Measurements from ENCODE around the gene CIB2. TPM values are rescaled to one million over a fixed set of nuclear protein-coding genes. Genes with fewer than 3 reads are reported as not detected.

CIB2 gene
- total and polyA plus RNA-seq, 7 donors = 3.5 to 41.4 (median 10.5) TPM

- WGBS, 2 donors = 66 to 70% methylated on average over 2 of the region's 2 CpGs
- no peak overlapping the region for H3K4me3 ChIP-seq
- no peak for DNase-seq
- peak overlapping the region; percentile 58 to 90 (median 70) for H3K27ac ChIP-seq
- H3K27me3 ChIP-seq = no peaks in the 10 kb centered on the region
- TF ChIP-seq POLR2A (IDR thresholded peaks at IDR 0.05) (no peak), EP300 (IDR thresholded peaks at IDR 0.05) (no peak), CTCF (IDR thresholded peaks at IDR 0.05) (no peak), POLR2AphosphoS5 (IDR thresholded peaks at IDR 0.05) (no peak)
- no peaks in the 10 kb centered on the region for H3K9me3 ChIP-seq
- no peaks in the 10 kb centered on the region for H3K36me3 ChIP-seq
- intact Hi-C loops (cut with DNase I) = no loop called here
- peaks cover 0 to 94% (median 83%) of the 10 kb centered on the region in 4 donors for H3K4me1 ChIP-seq
These were observed 59.9 kb downstream of the CIB2 start for GRCh38 chr15:78071383-78071782.

GRCh38 chr15:78070049-78070700, 61.1 kb downstream of the CIB2 start:
- DNase-seq = peak; percentile 65

GRCh38 chr15:78069462-78070029, 61.7 kb downstream of the CIB2 start:
- Histone ChIP-seq H3K9me3 (no peaks in the 10 kb centered on the region), H3K36me3 (no peaks in the 10 kb centered on the region), H3K4me1 (peaks cover 0 to 95% (median 87%) of the 10 kb centered on the region in 4 donors), H3K27me3 (no peaks in the 10 kb centered on the region), H3K4me3 (no peak overlapping the region), H3K27ac (peak overlapping the region; percentile 69 to 90 (median 77))
- WGBS, 2 donors = 58 to 67% methylated on average over 5 of the region's 5 CpGs
- no peak for DNase-seq
- intact Hi-C loops (cut with DNase I) = no loop called here
- TF ChIP-seq EP300 (IDR thresholded peaks at IDR 0.05) (no peak), POLR2A (IDR thresholded peaks at IDR 0.05) (no peak), POLR2AphosphoS5 (IDR thresholded peaks at IDR 0.05) (no peak), CTCF (IDR thresholded peaks at IDR 0.05) (no peak)

More at GRCh38 chr15:78070049-78070700, 61.1 kb downstream of the CIB2 start:
- 57 to 81% methylated on average over 4 of the region's 4 CpGs for WGBS, 2 donors
- Histone ChIP-seq H3K27me3 (no peaks in the 10 kb centered on the region), H3K27ac (peak overlapping the region; percentile 69 to 90 (median 77)), H3K4me3 (no peak overlapping the region), H3K36me3 (no peaks in the 10 kb centered on the region), H3K4me1 (peaks cover 0 to 94% (median 83%) of the 10 kb centered on the region in 4 donors), H3K9me3 (no peaks in the 10 kb centered on the region)
- no peak for TF ChIP-seq EP300 (IDR thresholded peaks at IDR 0.05)
- TF ChIP-seq CTCF (IDR thresholded peaks at IDR 0.05) = no peak
- TF ChIP-seq POLR2AphosphoS5 (IDR thresholded peaks at IDR 0.05) = no peak
- TF ChIP-seq POLR2A (IDR thresholded peaks at IDR 0.05) = no peak
- intact Hi-C loops (cut with DNase I) = no loop called here

GRCh38 chr15:78069052-78069414, 62.2 kb downstream of the CIB2 start:
- Histone ChIP-seq H3K36me3 (no peaks in the 10 kb centered on the region), H3K27ac (peak overlapping the region; percentile 69 to 90 (median 77)), H3K27me3 (no peaks in the 10 kb centered on the region), H3K9me3 (no peaks in the 10 kb centered on the region), H3K4me1 (peaks cover 0 to 96% (median 92%) of the 10 kb centered on the region in 4 donors), H3K4me3 (no peak overlapping the region)
- no peak for TF ChIP-seq POLR2A (IDR thresholded peaks at IDR 0.05)
- TF ChIP-seq CTCF (IDR thresholded peaks at IDR 0.05) = no peak
- intact Hi-C loops (cut with DNase I) = no loop called here
- peak; percentile 46 for DNase-seq
- WGBS, 2 donors = 34 to 67% methylated on average over 7 of the region's 7 CpGs

All from sigmoid colon (tissue), 7 donors.